ENCODE results near the gene DTX3.
"Not testable (repeated sequence)": the region's sequence is repeated elsewhere in the genome, so short reads cannot be mapped to it uniquely, and the experiment has no call there.

Gene DTX3

DNA sequence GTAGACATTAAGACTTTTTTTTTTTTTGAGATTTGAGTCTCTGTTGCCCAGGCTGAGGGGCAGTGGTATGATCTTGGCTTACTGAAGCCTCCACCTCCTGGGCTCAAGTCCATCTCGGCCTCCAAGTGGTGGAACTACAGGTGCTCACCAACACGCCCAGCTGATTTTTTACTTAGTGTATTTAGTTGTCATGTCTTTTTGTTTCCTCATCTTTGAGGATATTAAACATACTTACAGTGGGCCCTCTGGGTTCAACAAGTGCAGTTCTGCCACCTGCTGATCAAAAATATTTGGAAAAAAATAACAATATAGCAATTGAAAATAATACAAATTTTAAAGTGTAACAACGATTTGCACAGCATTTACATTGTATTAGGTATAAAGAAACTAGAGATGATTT, 32.7 kb downstream of the DTX3 start:
- DNase-seq: no peak

DNA sequence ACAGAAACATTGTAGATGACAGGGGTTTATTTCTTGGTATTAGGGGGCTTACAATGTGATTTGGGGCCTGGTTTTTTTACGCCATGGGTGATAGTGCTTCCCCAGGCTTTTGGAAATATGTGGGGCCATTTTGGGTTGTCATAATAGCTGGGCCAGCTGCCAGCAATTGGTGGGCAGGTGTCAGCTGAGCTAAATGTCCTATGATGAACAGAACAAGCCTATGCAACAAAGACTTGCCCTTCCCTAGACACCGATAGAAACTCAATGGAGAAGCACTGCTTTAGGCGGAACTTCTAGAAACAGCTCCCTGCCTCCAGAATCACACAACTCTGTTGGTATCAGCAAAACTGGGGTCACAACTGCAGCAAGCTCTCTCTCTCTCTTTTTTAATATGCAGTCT, 33.5 kb downstream of the DTX3 start:
- no peak for DNase-seq

DNA sequence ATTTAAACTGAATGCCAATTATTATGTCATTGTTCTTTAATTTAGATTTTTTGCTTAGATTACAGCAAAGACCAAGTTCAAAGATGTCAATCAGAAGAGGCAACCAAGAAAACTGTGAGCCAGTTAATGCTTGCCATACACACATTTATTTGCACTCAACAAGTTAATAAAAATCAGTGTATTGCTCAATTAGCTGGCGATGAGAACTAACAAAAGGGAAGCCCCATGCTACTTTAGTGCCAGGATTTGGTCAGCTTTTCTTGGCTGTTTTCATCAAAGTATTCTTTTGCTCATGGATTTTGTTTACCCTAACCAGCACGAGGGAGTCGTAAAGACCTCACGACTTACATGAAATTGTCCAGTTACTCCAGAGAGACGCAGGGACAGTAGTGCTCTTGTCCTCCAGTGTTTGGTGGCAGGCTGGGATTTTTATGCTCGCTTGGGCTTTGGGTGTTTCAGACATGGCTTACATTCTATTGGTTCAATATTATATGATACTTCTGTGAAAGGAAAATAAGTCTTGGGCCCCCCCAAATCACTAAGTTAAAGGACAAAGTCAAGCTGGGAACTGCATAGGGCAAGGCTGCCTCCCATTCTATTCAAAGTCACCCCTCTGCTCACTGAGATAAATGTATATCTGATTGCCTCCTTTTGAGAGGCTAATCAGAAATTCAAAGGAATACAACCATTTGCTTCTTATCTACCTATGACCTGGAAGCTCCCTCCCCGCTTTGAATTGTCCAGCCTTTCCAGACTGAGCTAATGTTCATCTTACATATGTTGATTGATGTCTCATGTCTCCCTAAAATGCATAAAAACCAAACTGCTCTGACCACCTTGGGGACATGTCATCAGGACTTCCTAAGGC, 35.8 kb downstream of the DTX3 start:
- DNase-seq: no peak

DNA sequence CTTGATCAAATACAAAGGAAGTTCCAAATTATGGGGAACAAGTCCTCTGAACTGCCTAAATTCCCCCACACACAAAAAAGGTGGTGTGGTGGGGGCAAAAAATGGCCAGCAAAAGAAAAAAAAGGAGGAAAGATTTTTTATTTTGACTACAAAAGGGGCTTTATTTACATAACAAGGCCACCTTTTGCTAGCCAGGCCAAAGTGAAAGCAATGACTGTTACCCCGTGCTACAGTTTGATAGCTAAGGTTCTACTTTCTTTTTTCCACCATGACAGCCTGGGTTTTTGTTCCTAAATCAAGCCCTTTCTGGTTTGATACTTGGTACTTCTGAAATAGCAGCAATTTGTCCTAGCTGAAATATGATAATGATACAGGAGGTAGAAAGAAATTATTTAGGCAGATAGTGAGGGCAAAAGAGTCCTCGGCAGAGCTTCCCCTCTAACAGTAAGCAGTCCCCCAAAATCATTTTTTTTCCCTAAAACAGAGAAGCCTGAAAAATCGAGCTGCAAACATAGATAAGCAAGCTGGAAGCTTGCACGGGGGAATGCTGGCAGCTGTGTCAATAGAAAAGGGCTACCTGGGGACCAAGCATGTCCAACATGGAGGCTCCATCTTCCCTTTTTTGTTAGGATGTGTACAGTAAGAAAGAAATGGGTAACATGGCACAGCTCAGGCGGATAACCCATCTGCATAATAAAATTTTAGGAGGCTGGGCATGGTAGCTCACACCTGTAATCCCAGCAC, 37.2 kb downstream of the DTX3 start:
- DNase-seq: no peak

DNA sequence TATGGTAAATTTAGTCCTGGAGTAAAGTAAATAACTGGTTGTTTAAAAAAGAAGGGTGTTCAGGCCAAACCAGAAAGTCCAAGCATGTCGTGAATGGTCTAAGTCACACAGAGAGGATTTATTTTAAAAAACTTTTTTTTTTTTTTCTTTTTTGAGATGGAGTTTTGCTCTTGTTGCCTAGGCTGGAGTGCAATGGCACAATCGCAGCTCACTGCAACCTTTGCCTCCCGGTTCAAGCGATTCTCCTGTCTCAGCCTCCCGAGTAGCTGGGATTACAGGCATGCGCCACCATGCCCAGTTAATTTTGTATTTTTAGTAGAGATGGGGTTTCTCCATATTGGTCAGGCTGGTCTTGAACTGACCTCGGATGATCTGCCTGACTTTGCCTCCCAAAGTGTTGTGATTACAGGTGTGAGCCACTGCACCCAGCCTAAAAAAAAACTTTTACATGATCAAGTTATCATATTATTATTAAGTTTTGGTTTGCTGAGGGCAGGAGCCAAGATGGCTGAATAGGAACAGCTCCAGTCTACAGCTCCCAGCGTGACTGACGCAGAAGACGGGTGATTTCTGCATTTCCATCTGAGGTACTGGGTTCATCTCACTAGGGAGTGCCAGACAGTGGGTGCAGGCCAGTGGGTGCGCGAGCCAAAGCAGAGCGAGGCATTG, 41.5 kb downstream of the DTX3 start:
- not testable (repeated sequence) for DNase-seq

DNA sequence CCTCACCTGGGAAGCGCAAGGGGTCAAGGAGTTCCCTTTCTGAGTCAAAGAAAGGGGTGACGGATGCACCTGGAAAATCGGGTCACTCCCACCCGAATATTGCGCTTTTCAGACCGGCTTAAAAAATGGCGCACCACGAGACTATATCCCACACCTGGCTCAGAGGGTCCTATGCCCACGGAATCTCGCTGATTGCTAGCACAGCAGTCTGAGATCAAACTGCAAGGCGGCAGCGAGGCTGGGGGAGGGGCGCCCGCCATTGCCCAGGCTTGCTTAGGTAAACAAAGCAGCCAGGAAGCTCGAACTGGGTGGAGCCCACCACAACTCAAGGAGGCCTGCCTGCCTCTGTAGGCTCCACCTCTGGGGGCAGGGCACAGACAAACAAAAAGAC, 42.0 kb downstream of the DTX3 start:
- DNase-seq: not testable (repeated sequence)

DNA sequence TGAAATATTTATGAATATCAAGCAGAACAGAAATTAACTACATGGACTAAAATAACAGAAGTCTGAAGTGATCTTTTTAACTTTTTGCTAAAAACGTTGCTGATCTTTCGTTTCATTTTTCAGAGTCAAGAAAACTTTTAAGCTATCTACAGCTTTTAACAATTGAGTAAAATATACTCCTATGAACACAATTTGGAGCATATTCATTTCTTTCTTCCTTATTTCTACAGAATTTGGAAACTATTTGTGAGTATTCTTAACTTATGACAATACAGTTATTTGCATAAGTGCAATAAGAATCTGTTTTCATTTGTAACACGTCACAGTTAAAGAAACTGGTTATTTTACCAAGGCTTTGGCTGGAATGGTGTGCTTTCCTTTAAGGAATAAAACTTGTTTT, 49.4 kb downstream of the DTX3 start:
- DNase-seq: no peak

DNA sequence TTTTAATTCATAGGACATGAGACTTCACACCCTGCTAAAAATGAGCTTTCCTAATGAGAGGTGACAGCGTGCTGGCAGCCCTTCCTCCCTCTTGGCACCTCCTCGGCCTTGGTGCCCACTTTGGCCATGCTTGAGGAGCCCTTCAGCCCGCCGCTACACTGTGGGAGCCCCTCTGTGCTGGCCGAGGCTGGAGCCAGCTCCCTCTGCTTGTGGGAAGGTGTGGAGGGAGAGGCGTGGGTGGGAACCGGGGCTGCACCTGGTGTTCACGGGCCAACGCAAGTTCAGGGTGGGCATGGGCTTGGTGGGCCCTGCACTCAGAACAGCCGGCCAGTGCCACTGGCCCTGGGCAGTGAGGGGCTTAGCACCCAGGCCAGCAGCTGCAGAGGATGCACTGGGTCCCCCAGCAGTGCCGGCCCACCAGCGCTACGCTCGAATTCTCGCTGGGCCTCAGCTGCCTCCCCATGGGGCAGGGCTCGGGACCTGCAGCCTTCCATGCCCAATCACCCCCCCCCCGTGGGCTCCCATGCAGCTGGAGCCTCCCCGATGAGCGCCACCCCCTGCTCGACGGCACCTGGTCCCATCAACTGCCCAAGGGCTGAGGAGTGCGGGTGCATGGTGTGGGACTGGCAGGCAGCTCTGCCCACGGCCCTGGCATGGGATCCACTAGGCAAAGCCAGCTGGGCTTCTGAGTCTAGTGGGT, 51.1 kb downstream of the DTX3 start:
- no peak for DNase-seq

DNA sequence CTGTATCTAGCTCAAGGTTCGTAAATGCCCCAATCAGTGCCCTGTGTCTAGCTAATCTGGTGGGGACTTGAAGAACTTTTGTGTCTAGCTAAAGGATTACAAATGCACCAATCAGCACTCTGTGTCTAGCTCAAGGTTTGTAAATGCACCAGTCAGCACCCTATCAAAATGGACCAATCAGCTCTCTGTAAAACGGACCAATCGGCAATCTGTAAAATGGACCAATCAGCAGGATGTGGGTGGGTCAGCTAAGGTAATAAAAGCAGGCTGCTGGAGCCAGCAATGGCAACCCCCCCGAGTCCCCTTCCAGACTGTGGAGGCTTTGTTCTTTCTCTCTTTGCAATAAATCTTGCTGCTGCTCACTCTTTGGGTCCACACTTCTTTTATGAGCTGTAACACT, 51.8 kb downstream of the DTX3 start:
- not testable (repeated sequence) for DNase-seq

DNA sequence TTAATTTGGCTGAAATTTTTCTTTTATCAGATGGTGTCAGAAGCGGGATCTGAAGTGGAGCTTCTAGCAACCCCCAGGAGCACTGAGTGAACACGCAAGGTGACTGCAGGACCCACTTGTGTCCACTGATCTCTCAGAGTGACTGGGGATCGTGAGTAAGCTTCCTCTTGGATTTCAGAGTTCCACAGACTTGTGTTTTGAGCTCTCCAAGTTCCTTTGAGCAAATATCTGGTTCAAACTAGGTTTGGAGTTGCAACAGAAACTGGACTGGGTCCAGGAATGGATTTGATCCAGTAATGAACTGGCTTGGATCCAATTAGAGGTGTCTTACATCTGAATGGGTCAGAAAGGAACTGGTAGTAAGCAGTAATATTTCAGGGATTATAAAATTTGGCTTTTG, 53.1 kb downstream of the DTX3 start:
- peak; percentile 4 for DNase-seq

DNA sequence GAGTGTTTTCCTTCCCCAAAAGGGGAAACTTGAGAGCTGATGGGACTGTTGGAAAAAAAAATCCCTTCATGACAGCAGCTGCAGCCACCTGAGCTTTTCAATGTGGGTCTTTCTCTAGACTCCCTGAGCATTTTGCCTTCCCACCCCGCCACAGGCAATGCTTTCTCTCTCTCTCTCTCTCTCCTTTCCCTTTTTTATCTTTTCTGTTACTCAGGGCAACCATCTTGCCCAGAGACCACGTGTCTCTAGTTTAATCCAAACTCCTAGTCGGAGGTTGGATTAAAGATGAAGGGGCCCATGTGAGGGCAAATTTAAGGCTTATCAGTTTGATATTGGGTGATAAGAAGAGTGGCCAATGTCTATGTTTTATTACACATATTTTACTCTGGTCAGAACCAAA, 54.3 kb downstream of the DTX3 start:
- no peak for DNase-seq
